GM12878 (cell line): ENCODE data around the gene PKHD1. TPM values are rescaled to one million over a fixed set of nuclear protein-coding genes. Genes with fewer than 3 reads are reported as not detected.

Experiments used
- ATAC-seq: fragments of 200-7000 bp; cut with Tn5 transposase; 3 replicates; pipeline ENCODE4 v1.9.1; 2020; ENCODE audit warnings: mild to moderate bottlenecking, moderate library complexity
- BruUV-seq: library from RNA; stranded (reverse); fragments of 400-500 nt; replicated peaks from 2 replicates; lab custom pipeline; 2021; lab: Mats Ljungman, UMichigan
- CTCF ChIA-PET: fragments of 300-600 bp; sonication (Branson Sonifier 250); formaldehyde crosslinking; extraction: SDS; loops from one replicate; lab custom pipeline; 2021; ENCODE audit warnings: inconsistent platforms; lab: Yijun Ruan, JAX
- POLR2A ChIA-PET: fragments of 350-600 bp; formaldehyde crosslinking; extraction: SDS; loops from one replicate; lab custom pipeline; 2021; ENCODE audit warnings: inconsistent platforms; lab: Charles Lee
- RAD21 ChIA-PET: fragments of 300-600 bp; sonication (Branson Sonifier 250); formaldehyde crosslinking; loops from one replicate; lab custom pipeline; 2023; ENCODE audit warnings: antibody characterized with exemption; ENCODE audit not compliant: unreplicated experiment; lab: Charles Lee
- SMC1A ChIA-PET: fragments of 300-600 bp; sonication (Branson Sonifier 250); formaldehyde crosslinking; loops from one replicate; lab custom pipeline; 2023; ENCODE audit not compliant: unreplicated experiment, uncharacterized antibody; lab: Charles Lee
- DNase-seq: peaks from one replicate; pipeline ENCODE4 v3.0.0-alpha.2; 2011; ENCODE audit warnings: low read depth, low spot score
- FAIRE-seq: peaks from 3 replicates; lab custom pipeline; 2011; peaks lifted over from hg19 to GRCh38; lab: Jason Lieb, UNC
- H2AFZ ChIP-seq: 2 replicates; pipeline ENCODE4 v1.6.0; 2011; ENCODE audit warnings: low read depth, low read length, control low read depth; ENCODE audit not compliant: control insufficient read depth
- H3K27ac ChIP-seq: 2 replicates; pipeline ENCODE4 v1.5.1; 2011; ENCODE audit warnings: control low read depth; ENCODE audit not compliant: control insufficient read depth, insufficient read depth
- H3K27me3 ChIP-seq, 2 experiments: replicated peaks in 1 of 2; 2 replicates each; pipeline versions ENCODE4 v1.6.0 to v1.6.1; 2011; ENCODE audit warnings: low read length in 1 of 2; ENCODE audit not compliant: control insufficient read depth in 2 of 2, insufficient read depth in 2 of 2
- H3K36me3 ChIP-seq, 2 experiments: 2 replicates each; pipeline ENCODE4 v1.5.1; 2011; ENCODE audit warnings: low read length in 1 of 2; ENCODE audit not compliant: control insufficient read depth in 2 of 2, insufficient read depth in 2 of 2
- H3K4me1 ChIP-seq: 2 replicates; pipeline ENCODE4 v1.6.1; 2011; ENCODE audit warnings: mild to moderate bottlenecking, low read length, moderate library complexity, mixed read lengths; ENCODE audit not compliant: control insufficient read depth, insufficient read depth
- H3K4me2 ChIP-seq: 2 replicates; pipeline ENCODE4 v1.6.0; 2011; ENCODE audit warnings: control low read depth; ENCODE audit not compliant: control insufficient read depth, insufficient read depth
- H3K4me3 ChIP-seq: fragments of 200-600 bp; sonication (generic); 2 replicates; pipeline ENCODE4 v1.5.1; 2016
- H3K79me2 ChIP-seq: 2 replicates; pipeline ENCODE4 v1.6.0; 2011; ENCODE audit warnings: low read length; ENCODE audit not compliant: control insufficient read depth, insufficient read depth
- H3K9ac ChIP-seq: 2 replicates; pipeline ENCODE4 v1.8.0; 2011; ENCODE audit warnings: low read length, control low read depth, mixed read lengths; ENCODE audit not compliant: control insufficient read depth, insufficient read depth
- H3K9me3 ChIP-seq: replicated peaks from 3 replicates; pipeline ENCODE4 v1.5.1; 2011; ENCODE audit warnings: mild to moderate bottlenecking, low read length; ENCODE audit not compliant: control insufficient read depth, insufficient read depth
- H4K20me1 ChIP-seq: 2 replicates; pipeline ENCODE4 v1.6.0; 2011; ENCODE audit not compliant: control insufficient read depth, insufficient read depth
- CBX5 ChIP-seq: sonication (generic); IDR thresholded peaks from 2 replicates; pipeline ENCODE4 v1.6.1; 2016; ENCODE audit warnings: low read depth, moderate library complexity, mild to moderate bottlenecking, inconsistent platforms
- CHD2 ChIP-seq: IDR thresholded peaks from 2 replicates; pipeline ENCODE4 v1.6.1; 2011; ENCODE audit warnings: low read depth, low read length, improper control_type of control experiment, borderline replicate concordance
- EP300 ChIP-seq, 2 experiments: fragments of 150-350 bp in 1 of 2; IDR thresholded peaks; 2 replicates each; pipeline ENCODE4 v1.6.1; 2011 to 2012; ENCODE audit warnings: low read depth in 2 of 2, low read length in 2 of 2, borderline replicate concordance in 1 of 2, improper control_type of control experiment in 1 of 2, inconsistent platforms in 1 of 2; ENCODE audit not compliant: control insufficient read depth in 1 of 2
- MTA3 ChIP-seq: IDR thresholded peaks from 2 replicates; pipeline ENCODE4 v1.6.1; 2012; ENCODE audit warnings: low read length, inconsistent platforms, borderline replicate concordance
- RB1 ChIP-seq: fragments of 450-650 bp; formaldehyde crosslinking; IDR thresholded peaks from 2 replicates; pipeline ENCODE4 v1.6.1; 2017; ENCODE audit warnings: mild to moderate bottlenecking, borderline replicate concordance
- RUNX3 ChIP-seq: IDR thresholded peaks from 2 replicates; pipeline ENCODE4 v1.6.1; 2012; ENCODE audit warnings: low read length, inconsistent platforms
- SPI1 ChIP-seq: IDR thresholded peaks from 2 replicates; pipeline ENCODE4 v1.6.1; 2011; ENCODE audit warnings: low read depth, mild to moderate bottlenecking, low read length, moderate library complexity, borderline replicate concordance; ENCODE audit not compliant: insufficient read depth
- TAF1 ChIP-seq: IDR thresholded peaks from 2 replicates; pipeline ENCODE4 v1.6.1; 2011; ENCODE audit warnings: mild to moderate bottlenecking, low read depth, low read length, borderline replicate concordance
- WGBS: methylation state at CpG from one replicate; pipeline ENCODE4 v1.1.6; 2016; ENCODE audit warnings: low lambda C conversion rate; ENCODE audit not compliant: insufficient replicate concordance, insufficient coverage; ENCODE audit errors: missing lambda C conversion rate; 5-methylcytosine and 5-hydroxymethylcytosine counted together
- in situ Hi-C: fragments of 300-500 bp; cut with MboI; formaldehyde crosslinking; loops from 9 replicates; pipeline ENCODE4 v1.14.3; 2018; ENCODE audit warnings: mixed read lengths
- intact Hi-C: fragments of 100-400 bp; cut with micrococcal nuclease; formaldehyde crosslinking; loops from one replicate; pipeline ENCODE4 v1.14.2; 2022; ENCODE audit not compliant: unreplicated experiment
- polyA plus RNA-seq, 11 experiments: library from polyadenylated mRNA; depleted of rRNA in 4 of 11; unstranded in 6 of 11; stranded (reverse) in 5 of 11; fragments of >200 nt; fragmentation: Nextera tagmentation in 4 of 11; fragmentation: Illumina TruSeq in 1 of 11; extraction: Ambion mirVana in 4 of 11; extraction: Trizol in 1 of 11; gene quantifications; 1 replicate in 1 of 11; 2 replicates in 10 of 11; pipeline versions ENCODE4 v1.2.1 to v1.2.3, GENCODE V29; 2011 to 2016; ENCODE audit warnings: inconsistent platforms in 2 of 11, missing spikeins in 2 of 11, low read depth in 1 of 11
- total RNA-seq, 4 experiments: library from RNA; depleted of rRNA in 3 of 4; stranded (reverse); fragments of >200 nt in 3 of 4; fragmentation: Illumina TruSeq in 1 of 4; extraction: Trizol in 1 of 4; gene quantifications; 2 replicates each; pipeline versions ENCODE4 v1.2.1 to v1.2.3, GENCODE V29; 2013 to 2021

Gene PKHD1
- total and polyA plus RNA-seq, 10 of the 15 experiments (the other 5 are each of a cell fraction or from before 2014, with no cell fraction given): under 0.01 to 0.90 (median 0.02) TPM; not detected in 1

DNA sequence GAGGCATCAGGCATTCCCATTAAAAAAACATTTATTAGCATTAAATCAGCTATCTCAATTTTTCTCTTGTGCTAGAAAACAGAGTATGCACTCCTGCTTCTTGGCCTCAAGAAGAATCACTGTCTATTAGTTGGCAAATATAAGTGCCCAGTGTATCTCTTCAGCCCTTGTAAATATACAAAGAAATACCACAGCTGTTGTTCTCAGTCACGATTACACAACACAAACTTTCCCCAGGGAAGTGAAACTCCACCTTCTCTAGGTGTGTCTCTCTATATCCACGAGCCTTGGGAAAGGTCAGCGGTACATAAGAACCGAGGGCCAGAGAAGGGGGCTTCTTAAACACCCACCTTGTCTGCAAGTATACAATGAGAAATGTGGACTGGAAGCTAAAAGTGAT lies 194.7 kb downstream of the PKHD1 start:
- CTCF ChIA-PET: interaction anchor here (0.7 to 1.2 kb wide), 2 partner anchors 34 to 129 kb away, joined by 3 read pairs; no protein-coding TSS in a partner anchor
- no peak overlapping the region for H2AFZ ChIP-seq
- no TSS peak for BruUV-seq
- H3K27ac ChIP-seq: no peak overlapping the region
- no peaks in the 10 kb centered on the region for H3K9me3 ChIP-seq
- peak; percentile 75 for ATAC-seq
- no peak for FAIRE-seq
- POLR2A ChIA-PET: interaction anchor here (0.6 kb wide), 1 partner anchor 32 kb away, joined by 3 read pairs; no protein-coding TSS in a partner anchor
- H3K27me3 ChIP-seq: no peaks in the 10 kb centered on the region
- WGBS: 21% methylated on average over 4 of the region's 4 CpGs
- DNase-seq: no peak
- RAD21 ChIA-PET: interaction anchor here (1.1 kb wide), 1 partner anchor 37 kb away, joined by 4 read pairs; no protein-coding TSS in a partner anchor
- no peak overlapping the region for H3K4me2 ChIP-seq
- intact Hi-C loops: no loop called here
- no peaks in the 10 kb centered on the region for H3K4me1 ChIP-seq
- H4K20me1 ChIP-seq: no peaks in the 10 kb centered on the region
- no peak overlapping the region for H3K4me3 ChIP-seq
- H3K36me3 ChIP-seq: no peaks in the 10 kb centered on the region
- H3K79me2 ChIP-seq: no peaks in the 10 kb centered on the region
- in situ Hi-C loops: no loop called here
- TF ChIP-seq EP300 (IDR thresholded peaks at IDR 0.05; ENCODE audit: borderline replicate concordance in 1 of 2, control insufficient read depth in 1 of 2, low read depth in 2 of 2, low read length in 2 of 2) (no peak), CHD2 (no peak), SPI1 (peak; percentile 67), RUNX3 (0 out of 2 replicates have a peak, but pooled peaks have one; percentile 9), RB1 (no peak), CBX5 (no peak), MTA3 (no peak), TAF1 (no peak)
- no peak overlapping the region for H3K9ac ChIP-seq
- SMC1A ChIA-PET: interaction anchor here (1.2 to 3.8 kb wide), 2 partner anchors 9 to 37 kb away, joined by 5 to 18 read pairs; no protein-coding TSS in a partner anchor
